ENCODE results near the gene TTC8. TPM values are rescaled to one million over a fixed set of nuclear protein-coding genes. Genes with fewer than 3 reads are reported as not detected.
A peak's percentile ranks its signal among the peaks of the same experiment; 100 is the strongest.

The TTC8 gene
- total RNA-seq, 1 donor from 2014 or later: 24.7 TPM

- Mint-ChIP-seq H3K27me3 (ENCODE audit: low read depth) (peaks cover 75% of the 10 kb centered on the region), H3K27ac (ENCODE audit: unreplicated experiment) (no peak overlapping the region), H3K36me3 (ENCODE audit: low read depth) (no peaks in the 10 kb centered on the region), H3K4me3 (peak overlapping the region; percentile 87), H3K4me1 (peaks cover 4% of the 10 kb centered on the region), H3K9me3 (no peaks in the 10 kb centered on the region)
- TF ChIP-seq, protein P1, sequence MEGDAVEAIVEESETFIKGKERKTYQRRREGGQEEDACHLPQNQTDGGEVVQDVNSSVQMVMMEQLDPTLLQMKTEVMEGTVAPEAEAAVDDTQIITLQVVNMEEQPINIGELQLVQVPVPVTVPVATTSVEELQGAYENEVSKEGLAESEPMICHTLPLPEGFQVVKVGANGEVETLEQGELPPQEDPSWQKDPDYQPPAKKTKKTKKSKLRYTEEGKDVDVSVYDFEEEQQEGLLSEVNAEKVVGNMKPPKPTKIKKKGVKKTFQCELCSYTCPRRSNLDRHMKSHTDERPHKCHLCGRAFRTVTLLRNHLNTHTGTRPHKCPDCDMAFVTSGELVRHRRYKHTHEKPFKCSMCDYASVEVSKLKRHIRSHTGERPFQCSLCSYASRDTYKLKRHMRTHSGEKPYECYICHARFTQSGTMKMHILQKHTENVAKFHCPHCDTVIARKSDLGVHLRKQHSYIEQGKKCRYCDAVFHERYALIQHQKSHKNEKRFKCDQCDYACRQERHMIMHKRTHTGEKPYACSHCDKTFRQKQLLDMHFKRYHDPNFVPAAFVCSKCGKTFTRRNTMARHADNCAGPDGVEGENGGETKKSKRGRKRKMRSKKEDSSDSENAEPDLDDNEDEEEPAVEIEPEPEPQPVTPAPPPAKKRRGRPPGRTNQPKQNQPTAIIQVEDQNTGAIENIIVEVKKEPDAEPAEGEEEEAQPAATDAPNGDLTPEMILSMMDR (conservative IDR thresholded peaks at IDR 0.05): no peak
- no peak for DNase-seq (ENCODE audit: low read depth, low spot score)
These were observed 33.8 kb upstream of the TTC8 start for GRCh38 chr14:88790501-88791251.

- Mint-ChIP-seq H3K4me1 (peaks cover 4% of the 10 kb centered on the region), H3K27me3 (ENCODE audit: low read depth) (peaks cover 71% of the 10 kb centered on the region), H3K4me3 (peak overlapping the region; percentile 87), H3K36me3 (ENCODE audit: low read depth) (no peaks in the 10 kb centered on the region), H3K9me3 (no peaks in the 10 kb centered on the region), H3K27ac (ENCODE audit: unreplicated experiment) (no peak overlapping the region)
- no peak for DNase-seq (ENCODE audit: low read depth, low spot score)
- TF ChIP-seq, protein P1 (conservative IDR thresholded peaks at IDR 0.05): no peak
These were observed 33.2 kb upstream of the TTC8 start for GRCh38 chr14:88791252-88791621.

DNA sequence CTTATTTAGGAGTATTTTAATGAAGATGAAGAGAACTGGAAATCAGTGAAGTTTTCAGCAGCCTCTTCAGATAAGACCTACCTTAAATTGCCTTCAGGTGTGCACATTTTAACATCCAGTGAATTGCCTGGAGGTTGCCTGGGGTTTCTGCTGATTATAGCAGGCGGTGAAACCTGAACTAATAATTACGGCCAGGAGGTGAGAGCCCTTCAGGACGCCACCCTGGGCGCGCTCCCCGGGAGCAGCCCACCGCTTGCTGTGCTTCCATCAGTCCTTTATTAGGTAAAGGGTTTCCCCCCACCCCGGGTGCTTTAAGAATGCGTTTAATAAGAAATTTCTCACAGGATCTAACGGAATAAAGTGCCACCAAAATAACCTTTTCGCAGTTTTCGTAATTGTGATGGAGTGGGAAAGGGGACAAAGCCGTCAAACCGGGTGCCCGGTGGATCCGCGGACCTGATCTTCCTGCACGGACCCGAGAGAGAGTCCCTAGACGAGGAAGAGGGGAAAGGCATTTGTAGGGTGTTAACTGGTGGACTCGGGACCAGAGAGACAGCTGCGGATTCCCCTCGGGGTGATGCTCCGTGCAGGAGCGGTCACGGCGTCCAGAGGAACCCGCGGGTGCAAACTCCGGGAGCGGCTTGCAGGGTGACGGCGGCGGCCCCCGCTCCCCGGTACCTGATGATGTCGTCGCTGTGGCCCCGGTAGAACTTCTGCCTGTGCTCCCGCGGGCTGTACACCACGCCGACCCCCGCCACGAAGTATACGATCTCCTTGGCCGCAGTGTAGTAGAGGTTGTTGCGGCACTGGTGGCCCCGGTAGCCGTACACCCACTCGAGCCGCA is 32.6 kb upstream of the TTC8 start:
- H3K4me3 Mint-ChIP-seq: peak overlapping the region; percentile 87
- H3K27ac Mint-ChIP-seq (ENCODE audit: unreplicated experiment): no peak overlapping the region
- H3K9me3 Mint-ChIP-seq: no peaks in the 10 kb centered on the region
- TF ChIP-seq, protein P1 (conservative IDR thresholded peaks at IDR 0.05): no peak
- H3K27me3 Mint-ChIP-seq (ENCODE audit: low read depth): peaks cover 68% of the 10 kb centered on the region
- H3K36me3 Mint-ChIP-seq (ENCODE audit: low read depth): no peaks in the 10 kb centered on the region
- peaks cover 4% of the 10 kb centered on the region for H3K4me1 Mint-ChIP-seq
- peak; percentile 16 for DNase-seq (ENCODE audit: low read depth, low spot score)

DNA sequence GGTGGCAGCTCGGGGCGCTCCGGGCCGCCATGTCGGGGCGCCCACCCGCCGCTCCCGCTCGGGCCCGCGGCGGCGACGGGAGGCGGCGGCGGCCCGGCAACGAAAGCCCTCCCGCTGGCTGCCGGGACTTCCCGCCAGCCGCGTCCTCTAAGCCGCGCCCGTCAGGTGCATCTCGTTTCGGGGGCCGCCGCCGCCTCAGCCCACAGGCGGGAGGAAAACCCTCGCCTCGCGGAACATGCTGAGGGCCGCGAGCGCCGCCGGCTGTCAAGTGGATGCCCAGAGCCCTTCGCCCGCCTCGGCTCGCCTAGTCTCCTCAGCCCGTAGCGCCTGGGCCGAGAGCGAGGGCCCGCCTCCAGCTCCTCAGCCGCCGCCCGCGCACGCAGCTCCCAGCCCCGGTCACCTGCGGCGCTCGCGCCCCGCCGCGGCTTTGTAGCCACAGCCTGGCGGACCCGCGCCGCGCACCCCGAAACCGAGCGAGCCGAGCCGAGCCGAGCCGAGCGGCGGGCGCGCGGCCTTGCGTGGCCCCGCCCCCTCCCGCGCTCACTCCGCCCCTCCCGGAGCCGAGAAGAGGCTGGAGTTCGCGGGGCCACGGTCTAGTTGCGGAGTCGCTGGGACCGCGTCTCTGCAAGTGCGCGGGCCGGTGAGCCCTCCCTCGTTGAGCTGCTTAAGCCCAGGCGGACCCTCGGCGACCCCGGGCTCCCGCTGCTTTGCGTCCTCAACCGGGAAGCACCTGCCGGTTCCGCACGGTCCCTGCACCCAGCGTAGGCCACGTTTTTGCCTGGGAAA is 31.8 kb upstream of the TTC8 start, which contains the start of gene EML5:
EML5 (minus strand) TSS at position 481 of the 786 bp plus-strand sequence; CDS start at position 31, 450 bp downstream.
- Mint-ChIP-seq H3K27me3 (ENCODE audit: low read depth) (peaks cover 65% of the 10 kb centered on the region), H3K36me3 (ENCODE audit: low read depth) (no peaks in the 10 kb centered on the region), H3K4me3 (peak within 1 kb of the TSS; percentile 87), H3K4me1 (peaks cover 4% of the 10 kb centered on the region), H3K27ac (ENCODE audit: unreplicated experiment) (no peak within 1 kb of the TSS), H3K9me3 (no peaks in the 10 kb centered on the region)
- TF ChIP-seq, protein P1 (conservative IDR thresholded peaks at IDR 0.05): peak; percentile 58
- peak; percentile 60 for DNase-seq (ENCODE audit: low read depth, low spot score)

DNA sequence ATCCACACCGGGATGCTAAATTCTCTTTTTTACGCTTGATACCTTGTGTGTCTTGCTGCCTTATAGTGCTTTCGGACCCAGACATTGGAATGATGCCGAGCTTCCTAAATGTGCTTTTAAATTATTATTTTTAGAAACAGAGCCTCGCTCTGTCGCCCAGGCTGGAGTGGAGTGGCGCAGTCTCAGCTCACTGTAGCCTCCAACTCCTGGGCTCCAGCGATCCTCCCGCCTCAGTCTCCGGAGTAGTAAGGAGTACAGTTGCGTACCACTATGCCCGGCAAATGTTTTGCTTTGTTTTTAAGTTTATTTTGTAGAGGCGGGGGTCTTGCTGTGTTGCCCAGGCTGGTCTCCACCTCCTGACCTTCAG is 31.2 kb upstream of the TTC8 start:
- H3K9me3 Mint-ChIP-seq: no peaks in the 10 kb centered on the region
- H3K36me3 Mint-ChIP-seq (ENCODE audit: low read depth): no peaks in the 10 kb centered on the region

More for the DNA sequence above, 31.2 kb upstream of the TTC8 start:
- peaks cover 4% of the 10 kb centered on the region for H3K4me1 Mint-ChIP-seq
- peak overlapping the region; percentile 87 for H3K4me3 Mint-ChIP-seq
- TF ChIP-seq, protein P1 (conservative IDR thresholded peaks at IDR 0.05): no peak
- no peak overlapping the region for H3K27ac Mint-ChIP-seq (ENCODE audit: unreplicated experiment)
- DNase-seq (ENCODE audit: low read depth, low spot score): no peak
- H3K27me3 Mint-ChIP-seq (ENCODE audit: low read depth): peaks cover 65% of the 10 kb centered on the region
